ENCODE results near the gene IGF1. TPM values are rescaled to one million over a fixed set of nuclear protein-coding genes. Genes with fewer than 3 reads are reported as not detected.
"Not testable (repeated sequence)": the region's sequence is repeated elsewhere in the genome, so short reads cannot be mapped to it uniquely, and the experiment has no call there.

The IGF1 gene
- total RNA-seq, 1 donor from 2014 or later, result 10.9 TPM

GRCh38 chr12:102365365-102365764 lies 115.0 kb downstream of the IGF1 start:
- intact Hi-C loops (cut with DNase I), result no loop called here
- DNase-seq (ENCODE audit: missing footprints) (no peak), ATAC-seq (no peak)

DNA sequence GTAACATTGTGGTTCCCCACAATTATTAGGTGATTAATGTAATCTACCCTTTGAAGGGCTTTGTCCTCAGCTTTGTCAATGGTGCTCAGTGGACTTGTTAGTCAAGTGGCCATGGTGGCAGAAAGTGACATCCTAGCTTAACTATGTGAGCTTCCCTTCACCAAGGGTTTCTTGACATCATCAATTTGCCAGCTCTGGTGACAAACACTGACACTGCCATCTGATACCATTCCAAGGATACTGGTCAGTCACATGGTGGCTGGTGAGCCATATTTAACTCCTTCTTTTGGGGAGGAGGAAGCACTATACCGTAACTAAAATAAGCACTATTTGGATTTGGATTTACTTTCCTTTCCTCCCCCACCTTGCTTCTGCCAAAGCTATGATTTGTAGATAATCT lies 115.7 kb downstream of the IGF1 start:
- no peak for ATAC-seq
- intact Hi-C loops (cut with DNase I), result no loop called here
- DNase-seq (ENCODE audit: missing footprints), result no peak

GRCh38 chr12:102356690-102357089 lies 123.7 kb downstream of the IGF1 start:
- intact Hi-C loops (cut with DNase I), result no loop called here

DNA sequence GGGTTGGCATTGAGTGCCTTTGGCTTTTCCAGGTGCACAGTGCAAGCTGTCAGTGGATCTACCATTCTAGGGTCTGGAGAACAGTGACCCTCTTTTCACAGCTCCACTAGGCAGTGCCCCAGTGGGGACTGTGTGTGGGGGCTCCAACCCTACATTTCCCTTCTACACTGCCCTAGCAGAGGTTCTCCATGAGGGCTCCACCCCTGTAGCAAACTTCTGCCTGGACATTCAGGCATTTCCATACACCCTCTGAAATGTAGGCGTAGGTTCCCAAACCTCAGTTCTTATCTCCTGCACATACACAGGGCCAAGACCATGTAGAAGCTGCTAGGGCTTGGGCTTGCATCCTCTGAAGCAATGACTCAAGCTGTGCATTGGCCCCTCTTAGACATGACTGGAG lies 126.1 kb downstream of the IGF1 start:
- ATAC-seq; DNase-seq (ENCODE audit: missing footprints); intact Hi-C loops (cut with DNase I): not testable (repeated sequence)

More at GRCh38 chr12:102356690-102357089, 123.7 kb downstream of the IGF1 start:
- no peak for DNase-seq (ENCODE audit: missing footprints)
- no peak for ATAC-seq

DNA sequence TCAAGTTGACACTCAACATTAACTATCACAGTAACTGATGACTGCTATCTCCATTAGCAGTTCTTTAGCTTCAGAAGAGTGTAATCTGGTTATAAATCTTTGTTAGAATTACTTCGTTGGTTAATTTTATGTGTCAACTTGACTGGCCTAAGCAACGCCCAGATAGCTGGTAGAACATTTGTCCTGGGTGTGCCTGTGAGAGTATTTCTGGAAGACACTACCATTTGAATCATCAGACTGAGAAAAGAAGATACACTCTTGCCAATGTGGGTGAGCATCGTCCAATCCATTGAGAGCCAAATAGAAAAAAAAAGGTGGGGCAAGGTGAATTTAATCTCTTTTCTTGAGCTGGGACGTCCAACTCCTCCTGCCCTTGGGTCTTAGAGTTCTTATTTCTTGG lies 129.0 kb downstream of the IGF1 start:
- no peak for ATAC-seq
- intact Hi-C loops (cut with DNase I), result no loop called here
- DNase-seq (ENCODE audit: missing footprints), result no peak

DNA sequence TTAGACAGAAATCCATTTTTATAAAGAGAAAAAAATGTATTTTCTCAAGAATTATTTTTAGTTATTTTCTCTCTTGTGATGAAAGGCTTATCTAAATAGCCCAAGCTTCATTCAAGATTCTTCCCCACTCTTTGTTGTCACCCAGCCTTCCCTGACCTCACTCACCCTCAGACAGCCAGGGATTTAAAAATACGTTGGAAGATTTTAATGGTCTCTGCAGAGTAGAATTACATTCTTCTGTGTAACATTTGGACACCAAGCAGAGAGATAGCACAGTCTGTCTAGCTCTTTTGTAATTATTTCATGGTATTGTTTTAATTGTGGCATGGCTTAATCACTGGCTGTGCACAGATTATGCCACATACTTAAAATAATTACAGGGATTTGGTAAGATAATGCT lies 130.3 kb downstream of the IGF1 start:
- intact Hi-C loops (cut with DNase I), result no loop called here
- ATAC-seq, result peak; percentile 59
- no peak for DNase-seq (ENCODE audit: missing footprints)

GRCh38 chr12:102349079-102349478 lies 131.3 kb downstream of the IGF1 start:
- DNase-seq (ENCODE audit: missing footprints), result no peak
- intact Hi-C loops (cut with DNase I), result no loop called here
- peak; percentile 54 for ATAC-seq

DNA sequence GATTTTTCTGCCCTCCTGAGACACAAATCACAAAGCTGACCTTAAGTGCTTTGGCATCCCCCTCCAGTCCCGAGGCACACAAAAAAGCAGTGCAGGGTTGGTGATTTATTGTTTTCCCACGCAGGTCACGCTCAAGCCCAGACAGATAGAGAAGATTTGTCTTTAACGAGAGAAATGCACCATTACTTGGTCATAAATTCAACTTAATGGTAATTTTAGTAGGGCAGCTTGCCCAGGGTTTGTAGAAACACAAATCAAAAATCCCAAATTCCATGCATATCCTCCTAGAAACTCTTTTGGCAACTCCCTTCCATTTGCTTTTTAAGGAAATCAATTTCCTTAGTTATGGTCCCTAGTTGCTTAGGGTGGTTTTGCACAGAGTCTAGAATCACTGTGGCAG lies 132.6 kb downstream of the IGF1 start:
- DNase-seq (ENCODE audit: missing footprints), result no peak
- no peak for ATAC-seq
- intact Hi-C loops (cut with DNase I), result no loop called here

Data from Right ventricle myocardium inferior (tissue), 1 donor.